ENCODE results near the gene APRT.

- no peak for TF ChIP-seq CTCF (IDR thresholded peaks at IDR 0.05; ENCODE audit: low read length)
- TF ChIP-seq EZH2 (IDR thresholded peaks at IDR 0.05; ENCODE audit: borderline replicate concordance, low read length) = no peak
Measured at GRCh38 chr16:88799569-88800276, 12.0 kb downstream of the APRT start.

Data from OCI-LY1 (cell line).